NCI-H146 treated with DMSO at 0.1 percent for 48 hours (cell line): Measurements from ENCODE around the gene NEK6.

Source experiments
- DNase-seq: peaks from one replicate; lab custom pipeline; 2025; ENCODE audit not compliant: unreplicated experiment; lab: John Stamatoyannopoulos, UW

NEK6 gene

GRCh38 chr9:124351672-124352468 lies 94.1 kb downstream of the NEK6 start:
- DNase-seq: no peak

DNA sequence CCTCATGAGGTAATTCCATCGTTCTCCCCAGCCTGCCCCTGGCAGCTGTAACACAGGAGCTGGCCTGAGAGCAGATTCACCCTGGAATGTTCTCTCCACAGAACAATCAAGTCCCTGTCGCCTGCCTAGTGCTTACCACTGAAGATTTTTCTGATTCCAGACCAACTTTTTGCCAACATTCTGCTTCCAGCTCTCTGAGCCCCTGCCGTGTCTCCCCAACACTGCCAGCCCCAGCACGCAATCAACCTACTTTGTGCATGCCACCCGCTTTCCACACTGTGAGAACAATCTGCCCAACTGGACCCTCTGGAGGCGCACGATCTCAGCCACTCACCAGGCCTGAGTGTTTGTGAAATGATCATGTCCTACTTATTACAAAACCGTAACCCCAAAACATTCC lies 94.9 kb downstream of the NEK6 start:
- DNase-seq: no peak

DNA sequence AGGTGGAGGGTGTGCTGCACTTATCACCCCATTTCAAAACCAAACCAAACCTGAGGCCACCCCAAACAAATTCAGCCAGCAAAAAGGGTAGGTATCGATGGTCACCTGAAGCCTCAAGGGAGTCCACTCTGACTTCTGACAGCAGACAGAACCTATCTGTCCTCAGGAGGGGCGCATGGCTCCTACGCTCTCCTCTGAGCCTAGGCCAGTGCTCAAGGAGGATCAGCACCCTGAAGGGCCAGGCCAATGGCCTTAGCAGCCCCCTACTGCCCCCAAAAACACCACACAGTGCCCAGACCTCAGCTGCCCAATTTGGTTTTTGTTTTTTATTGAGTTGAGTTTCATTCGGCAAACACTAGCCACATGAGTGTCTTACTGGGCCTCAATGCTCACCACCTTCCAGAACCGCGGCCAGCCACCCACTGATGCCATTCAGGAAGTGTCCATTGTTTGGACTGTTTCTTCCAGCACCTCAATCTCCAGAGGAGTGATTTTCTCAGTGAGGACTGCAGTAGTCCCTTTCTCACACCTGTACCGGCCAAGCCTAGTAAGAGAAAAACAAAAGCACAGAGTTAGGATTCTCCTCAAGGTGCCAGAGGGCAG lies 95.5 kb downstream of the NEK6 start:
- no peak for DNase-seq

GRCh38 chr9:124353811-124354274 lies 96.1 kb downstream of the NEK6 start:
- no peak for DNase-seq

DNA sequence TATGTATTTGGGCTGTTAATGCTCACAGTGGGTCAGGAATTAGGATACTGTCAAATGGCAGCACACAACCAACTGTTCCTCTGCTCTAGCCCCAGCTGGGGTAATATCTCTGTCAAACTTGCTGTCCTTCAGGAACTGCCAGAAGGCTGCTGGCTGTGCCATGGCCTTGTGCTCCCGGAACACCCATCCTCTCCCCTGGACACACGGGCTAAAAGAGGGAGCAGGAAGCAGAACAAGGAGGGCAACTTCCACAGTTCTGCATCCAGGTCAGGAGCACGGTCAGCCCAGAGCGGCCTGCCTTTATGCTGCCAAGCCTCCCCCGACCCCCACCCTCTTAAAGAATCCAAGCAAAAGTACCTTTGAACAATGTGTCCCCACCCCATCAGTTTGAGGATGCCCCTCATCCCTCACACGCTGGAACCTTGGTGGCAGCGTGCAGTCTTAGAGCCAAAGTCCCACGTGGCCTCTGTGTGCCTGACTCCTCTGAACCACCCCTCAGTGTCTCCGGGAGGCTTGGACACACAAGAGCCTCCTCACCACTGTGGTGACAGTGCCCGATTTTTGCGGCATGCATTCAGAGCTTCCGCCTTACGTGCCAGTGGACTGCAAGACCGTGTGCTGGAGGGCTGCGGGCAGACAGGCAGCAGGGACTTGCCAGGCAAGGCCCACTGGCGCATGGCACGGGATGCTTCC lies 96.7 kb downstream of the NEK6 start:
- no peak for DNase-seq

DNA sequence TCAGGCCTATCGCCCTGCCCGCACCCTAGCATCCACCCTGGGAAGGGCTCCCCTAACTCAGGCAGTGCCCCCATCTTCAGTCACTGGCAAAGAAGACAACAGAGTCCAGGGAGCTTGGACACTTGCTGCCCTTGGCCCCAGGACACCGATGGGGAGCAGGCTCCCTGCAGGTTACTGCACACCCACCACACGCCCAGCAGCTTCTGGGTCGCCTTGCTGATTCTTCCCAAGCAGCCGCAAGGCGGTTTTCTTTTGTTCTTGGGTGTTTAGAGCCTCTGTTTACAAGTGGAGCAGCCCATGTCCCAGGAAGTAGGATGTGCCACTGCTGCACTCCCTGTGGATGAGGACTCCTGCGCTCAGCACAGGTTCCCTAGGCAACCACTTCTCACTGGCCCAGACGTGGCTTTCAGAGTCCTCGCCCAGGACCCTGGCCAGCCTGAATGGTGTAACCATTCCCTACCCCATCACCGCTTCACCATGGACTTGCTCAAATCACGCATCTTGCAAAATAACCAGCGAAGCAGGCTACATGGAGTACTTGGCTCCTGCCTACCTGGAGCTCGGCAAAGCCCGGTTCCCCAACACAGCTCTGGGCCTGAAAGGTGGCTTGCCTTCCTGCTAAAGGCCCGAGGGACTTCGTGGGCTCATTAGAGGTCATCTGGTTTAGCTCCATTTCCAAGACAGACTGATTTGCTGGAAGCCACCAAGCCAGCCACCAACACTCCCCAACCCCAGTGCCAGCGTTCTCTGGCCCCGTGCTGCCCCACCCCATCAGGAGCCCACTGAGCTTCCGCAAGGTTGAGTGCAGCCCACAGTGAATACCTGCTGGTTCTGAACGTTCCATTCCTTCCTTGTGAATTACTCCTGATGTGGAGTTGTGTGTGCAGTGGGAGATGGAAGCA lies 97.5 kb downstream of the NEK6 start:
- DNase-seq: no peak

DNA sequence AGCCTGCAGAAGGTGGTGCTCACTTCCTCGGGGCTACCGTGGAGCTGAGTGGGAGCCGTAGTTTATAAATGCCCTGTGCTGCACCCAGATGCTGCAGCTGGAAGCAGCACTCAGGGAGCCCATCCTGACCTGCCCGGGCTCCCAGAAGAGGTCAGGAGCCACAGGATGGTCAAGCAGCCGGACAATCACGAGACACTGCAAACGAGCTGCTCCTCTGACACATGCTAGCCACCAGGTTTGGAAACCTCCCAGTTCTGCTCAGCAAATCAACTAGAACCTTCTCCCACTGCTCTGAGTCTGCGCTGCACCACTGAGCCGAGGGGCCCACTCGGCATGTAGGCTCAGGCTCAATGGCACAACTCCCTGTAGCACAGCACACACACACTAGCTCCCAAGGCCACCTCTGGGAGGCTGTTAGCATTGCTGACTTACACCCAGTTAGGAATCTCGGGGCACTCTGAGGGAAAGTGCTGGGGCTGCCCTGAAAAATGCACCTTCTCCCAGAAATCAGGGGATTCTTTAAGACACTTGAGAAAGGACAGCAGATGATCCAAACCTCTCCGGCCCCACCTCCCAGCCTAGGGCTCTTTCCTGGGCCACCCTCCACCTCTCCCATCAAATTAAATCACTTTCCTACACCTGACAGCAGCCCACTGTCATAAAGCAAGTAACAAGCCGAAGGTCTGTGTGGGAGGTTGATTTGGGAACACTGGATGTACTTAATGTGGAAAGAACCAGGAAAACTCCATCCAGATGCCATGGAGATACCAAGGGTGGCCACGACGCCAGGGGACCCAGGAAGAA lies 98.4 kb downstream of the NEK6 start:
- no peak for DNase-seq

- no peak for DNase-seq
Observed at GRCh38 chr9:124356745-124357390, 99.1 kb downstream of the NEK6 start.

- DNase-seq: no peak
Observed at GRCh38 chr9:124357721-124358361, 100.1 kb downstream of the NEK6 start.

- DNase-seq: no peak
Observed at GRCh38 chr9:124358631-124359030, 100.9 kb downstream of the NEK6 start.

DNA sequence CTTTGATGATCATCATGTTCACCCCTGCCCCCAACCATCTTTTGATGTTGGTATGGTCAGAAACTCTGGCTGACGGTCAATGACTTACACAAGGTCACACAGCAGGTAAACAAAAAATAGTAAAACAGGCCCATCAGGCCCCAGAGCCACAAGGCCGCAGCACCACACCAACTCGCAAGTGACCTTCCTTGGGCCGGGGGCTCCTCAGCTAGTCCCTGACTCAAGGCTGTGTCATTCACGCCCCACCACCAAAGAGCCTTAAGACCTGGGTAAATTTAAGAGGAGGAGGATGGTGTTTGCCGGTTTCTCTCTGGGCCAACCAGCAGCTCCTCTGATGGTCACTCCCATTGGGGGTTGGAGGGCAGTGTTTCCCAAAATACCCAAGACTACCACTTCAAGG lies 101.7 kb downstream of the NEK6 start:
- DNase-seq: no peak

DNA sequence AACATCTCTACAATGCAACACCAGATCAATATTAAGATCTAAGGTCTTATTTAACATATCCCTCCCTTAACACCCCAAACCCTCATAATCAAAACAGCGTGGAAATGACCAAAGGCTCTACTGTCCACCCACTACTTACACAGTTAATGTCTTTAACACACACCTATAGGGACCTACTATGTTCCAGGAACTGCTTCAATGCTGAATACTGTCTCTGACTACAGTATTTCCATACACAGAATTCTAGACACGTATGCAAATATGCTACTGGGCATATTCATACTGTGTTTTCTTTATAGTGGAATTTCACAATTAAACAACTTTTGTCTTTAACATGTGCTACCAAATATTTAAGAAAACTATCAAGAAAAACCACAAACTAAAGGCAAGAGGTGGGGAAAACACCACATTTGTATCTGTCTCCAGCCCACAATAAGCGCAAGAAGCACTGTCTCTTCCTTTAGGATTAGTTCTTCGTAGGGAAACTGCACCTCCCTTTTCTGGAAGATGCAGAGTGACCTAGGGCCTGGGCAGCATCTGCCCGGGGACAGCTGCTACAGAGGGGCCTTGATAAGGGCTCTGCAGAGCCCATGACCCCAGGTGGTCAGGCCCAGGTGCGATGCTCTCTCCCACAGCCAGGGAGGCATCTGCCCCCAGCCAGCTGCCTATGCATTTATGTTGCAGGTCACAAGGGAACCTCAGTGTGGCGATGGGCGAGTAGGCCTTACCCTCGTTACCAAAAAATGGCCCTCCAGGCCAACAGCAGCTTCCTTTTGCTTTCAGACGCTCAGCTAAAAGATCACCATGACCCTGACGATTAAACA lies 102.3 kb downstream of the NEK6 start:
- no peak for DNase-seq

DNA sequence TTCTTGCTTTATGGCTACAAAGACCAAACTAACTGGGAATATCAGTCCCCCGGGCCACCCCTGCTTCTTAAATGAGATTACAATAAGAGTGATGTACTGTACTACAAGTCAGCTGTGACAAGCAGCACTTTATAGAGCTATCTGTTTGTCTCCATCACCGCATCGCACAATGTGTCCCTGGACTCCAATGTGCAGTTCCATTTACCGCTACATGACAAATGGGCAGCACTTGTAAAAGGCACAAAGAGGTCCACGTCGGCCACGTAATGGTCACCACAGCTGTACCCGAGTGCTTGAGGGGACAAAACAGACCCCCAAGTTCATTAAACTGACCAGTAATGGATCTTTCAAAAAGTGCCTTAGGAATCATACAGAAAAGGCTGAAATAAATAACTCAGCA lies 103.4 kb downstream of the NEK6 start:
- DNase-seq: no peak

- DNase-seq: no peak
Observed at GRCh38 chr9:124363326-124364096, 105.8 kb downstream of the NEK6 start.

- DNase-seq: no peak
Observed at GRCh38 chr9:124364141-124364540, 106.4 kb downstream of the NEK6 start.

- DNase-seq: no peak
Observed at GRCh38 chr9:124365036-124365435, 107.3 kb downstream of the NEK6 start.

DNA sequence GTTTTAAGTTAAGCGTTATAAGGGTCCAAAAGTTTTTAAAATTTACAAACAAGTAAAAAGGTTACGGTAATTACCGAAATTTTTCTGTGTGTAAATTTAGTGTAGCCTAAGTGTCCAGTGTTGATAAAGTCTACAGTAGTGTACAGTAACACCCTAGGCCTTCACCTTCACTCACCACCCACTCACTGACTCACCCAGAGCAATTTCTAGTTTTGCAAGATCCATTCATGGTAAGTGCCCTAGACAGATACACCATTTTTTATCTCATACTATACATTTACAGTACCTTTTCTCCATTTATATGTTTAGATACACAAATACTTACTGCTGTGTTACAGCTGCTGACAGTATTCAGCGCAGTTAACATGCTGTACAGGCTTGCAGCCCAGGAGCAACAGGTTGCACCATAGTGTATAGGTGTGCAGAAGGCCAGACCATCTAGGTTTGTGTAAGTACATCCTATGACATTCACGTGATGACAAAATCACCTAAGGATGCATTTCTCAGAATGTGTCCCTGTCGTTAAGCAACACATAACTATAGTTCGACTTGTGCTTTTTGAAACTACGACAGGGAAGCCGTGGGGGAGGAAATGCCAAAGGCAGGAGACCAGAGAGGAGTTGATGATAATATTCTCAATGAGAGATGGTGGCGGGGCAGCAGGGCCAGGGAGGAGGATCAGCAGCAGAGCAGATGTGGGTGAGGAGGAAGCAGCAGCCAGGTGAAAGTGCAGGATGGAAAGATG lies 108.9 kb downstream of the NEK6 start:
- no peak for DNase-seq
